ENCODE data around the gene COL6A2.

COL6A2 gene

GRCh38 chr21:46116776-46117585 lies 19.1 kb downstream of the COL6A2 start:
- DNase-seq = no peak

GRCh38 chr21:46117586-46118315 lies 19.8 kb downstream of the COL6A2 start:
- DNase-seq = no peak

- DNase-seq = no peak
These were observed 20.6 kb downstream of the COL6A2 start for GRCh38 chr21:46118316-46119143.

GRCh38 chr21:46119144-46119636 lies 21.3 kb downstream of the COL6A2 start:
- no peak for DNase-seq

- DNase-seq = no peak
These were observed 21.8 kb downstream of the COL6A2 start for GRCh38 chr21:46119637-46120271.

DNA sequence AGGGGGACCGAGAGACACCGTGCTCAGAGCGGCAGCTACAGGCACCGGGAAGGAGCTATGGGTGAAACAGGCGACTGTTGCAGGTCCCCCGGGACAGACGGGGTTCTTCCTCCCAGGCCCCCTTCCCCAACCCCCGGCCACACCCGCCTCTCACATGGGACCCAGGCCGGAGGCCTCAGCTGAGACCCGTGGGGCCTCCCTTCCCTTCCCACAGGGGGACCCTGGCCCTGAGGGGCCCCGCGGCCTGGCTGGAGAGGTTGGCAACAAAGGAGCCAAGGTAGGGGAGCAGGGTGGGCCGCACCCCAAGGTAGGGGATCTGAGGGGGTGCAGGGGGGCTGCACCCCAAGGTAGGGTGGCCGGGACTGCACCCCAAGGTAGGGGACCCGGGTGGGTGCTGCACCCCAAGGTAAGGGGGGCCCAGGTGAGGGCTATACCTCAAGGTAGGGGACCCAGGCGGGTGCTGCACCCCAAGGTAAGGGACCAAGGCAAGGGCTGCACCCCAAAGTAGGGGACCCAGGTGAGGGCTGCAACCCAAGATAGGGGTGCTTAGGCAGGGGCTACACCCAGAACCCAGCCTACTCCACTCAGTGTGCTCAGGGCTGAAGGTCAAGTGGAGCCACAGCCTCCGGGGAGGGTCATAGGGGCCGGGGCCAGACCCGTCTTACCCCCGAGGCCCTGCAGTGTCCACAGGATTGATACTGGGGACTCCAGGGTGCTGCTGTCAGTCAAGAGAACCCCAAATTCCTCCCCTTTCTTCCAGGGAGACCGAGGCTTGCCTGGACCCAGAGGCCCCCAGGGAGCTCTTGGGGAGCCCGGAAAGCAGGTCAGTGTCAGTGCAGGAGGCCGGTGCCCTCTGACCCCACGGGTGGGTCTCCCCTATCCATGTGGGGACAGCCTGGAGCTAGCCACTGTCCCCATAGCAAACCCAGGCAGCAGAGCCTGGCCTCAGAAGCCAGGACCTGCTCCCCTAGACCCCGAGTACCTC lies 22.7 kb downstream of the COL6A2 start:
- DNase-seq = no peak

GRCh38 chr21:46121286-46122221 lies 23.6 kb downstream of the COL6A2 start:
- DNase-seq = no peak

DNA sequence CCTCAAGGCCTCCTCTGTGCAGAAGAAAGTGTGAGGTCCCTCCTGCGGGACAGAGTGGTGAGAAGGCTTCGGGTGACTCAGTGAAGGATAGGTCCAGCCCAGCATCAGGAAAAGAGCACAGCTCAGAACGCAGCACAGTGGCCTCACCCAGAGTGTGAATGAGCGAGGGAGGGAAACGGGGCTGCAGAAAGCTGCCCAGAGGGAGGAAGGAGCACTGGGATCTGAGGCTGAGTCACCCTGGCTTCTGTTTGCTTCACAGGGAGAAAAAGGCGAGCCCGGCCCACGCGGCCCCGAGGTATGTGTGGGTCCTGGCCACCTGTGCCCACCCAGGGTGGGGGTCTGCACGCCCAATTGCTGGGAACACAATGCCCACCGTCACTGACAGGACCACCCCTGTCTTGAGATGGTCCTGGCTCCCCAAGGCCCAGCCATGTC lies 24.3 kb downstream of the COL6A2 start:
- DNase-seq = no peak

- no peak for DNase-seq
These were observed 25.1 kb downstream of the COL6A2 start for GRCh38 chr21:46122758-46123683.

GRCh38 chr21:46124083-46124925 lies 26.4 kb downstream of the COL6A2 start:
- DNase-seq = no peak

GRCh38 chr21:46124926-46125845 lies 27.3 kb downstream of the COL6A2 start:
- DNase-seq = no peak

GRCh38 chr21:46125846-46126301 lies 28.0 kb downstream of the COL6A2 start:
- DNase-seq = no peak

- DNase-seq = no peak
These were observed 28.7 kb downstream of the COL6A2 start for GRCh38 chr21:46126309-46127238.

- DNase-seq = no peak
These were observed 29.6 kb downstream of the COL6A2 start for GRCh38 chr21:46127239-46128105.
